HCT116 (cell line): ENCODE measurements around the gene FOXQ1. TPM values are rescaled to one million over a fixed set of nuclear protein-coding genes. Genes with fewer than 3 reads are reported as not detected.

Experiments used
- ATAC-seq: fragments of 200-7000 bp; cut with Tn5 transposase; 2 replicates; pipeline ENCODE4 v1.9.1; 2020; ENCODE audit warnings: mild to moderate bottlenecking, moderate library complexity
- BruUV-seq: library from RNA; stranded (reverse); fragments of 400-500 nt; replicated peaks from 2 replicates; lab custom pipeline; 2021; lab: Mats Ljungman, UMichigan
- CTCF ChIA-PET: fragments of 300-600 bp; sonication (Branson Sonifier 250); formaldehyde crosslinking; loops from one replicate; lab custom pipeline; 2021; ENCODE audit warnings: antibody characterized with exemption; lab: Charles Lee
- POLR2A ChIA-PET: fragments of 300-600, 350-600 bp; sonication (Branson Sonifier 250); formaldehyde crosslinking; loops from one replicate; lab custom pipeline; 2021; ENCODE audit warnings: antibody characterized with exemption; lab: Charles Lee
- RAD21 ChIA-PET, 2 experiments: fragments of 300-600 bp; sonication (Branson Sonifier 250); formaldehyde crosslinking; loops; one replicate each; lab custom pipeline; 2023; ENCODE audit warnings: low total read pairs in 2 of 2; ENCODE audit not compliant: uncharacterized antibody in 2 of 2, unreplicated experiment in 2 of 2, low non-redundant PET in 1 of 2; lab: Charles Lee
- DNase-seq: peaks from one replicate; pipeline ENCODE4 v3.0.0-alpha.2; 2010; ENCODE audit warnings: low read depth, low spot score
- H2AFZ ChIP-seq: fragments of 200-600 bp; shearing (Covaris generic), sonication (generic); 2 replicates; pipeline ENCODE4 v1.6.1; 2017; ENCODE audit warnings: low read depth, mixed run types, mixed read lengths, antibody characterized with exemption, low read length; ENCODE audit not compliant: poor library complexity, severe bottlenecking
- H3K27ac ChIP-seq: 2 replicates; pipeline ENCODE4 v1.5.1; 2012; ENCODE audit warnings: low read depth, low read length
- H3K27me3 ChIP-seq: fragments of 200-600 bp; sonication (generic); 2 replicates; pipeline ENCODE4 v1.6.1; 2016; ENCODE audit warnings: mixed run types, low read length, mixed read lengths; ENCODE audit not compliant: insufficient read depth
- H3K36me3 ChIP-seq, 2 experiments: fragments of 200-500 bp in 1 of 2; fragments of 200-600 bp in 1 of 2; sonication (Bioruptor generic) in 1 of 2; sonication (generic) in 1 of 2; 2 replicates each; pipeline versions ENCODE4 v1.5.1 to v1.6.1; 2014 to 2016; ENCODE audit warnings: low read length in 2 of 2, inconsistent platforms in 1 of 2, mixed read lengths in 1 of 2, mixed run types in 1 of 2; ENCODE audit not compliant: insufficient read depth in 2 of 2, control insufficient read depth in 1 of 2
- H3K4me1 ChIP-seq, 2 experiments: fragments of 200-600 bp in 1 of 2; sonication (generic) in 1 of 2; 2 replicates each; pipeline versions ENCODE4 v1.5.1 to v1.6.1; 2012 to 2017; ENCODE audit warnings: low read length in 2 of 2, inconsistent platforms in 1 of 2, mild to moderate bottlenecking in 1 of 2, mixed read lengths in 1 of 2, mixed run types in 1 of 2, moderate library complexity in 1 of 2; ENCODE audit not compliant: insufficient read depth in 2 of 2, control insufficient read depth in 1 of 2
- H3K4me2 ChIP-seq: fragments of 200-600 bp; sonication (generic); 2 replicates; pipeline ENCODE4 v1.6.1; 2017; ENCODE audit warnings: mixed run types, low read length, mixed read lengths
- H3K4me3 ChIP-seq, 2 experiments: fragments of 200-600 bp in 1 of 2; sonication (generic) in 1 of 2; replicated peaks in 1 of 2; 2 replicates each; pipeline ENCODE4 v1.5.1; 2011 to 2016; ENCODE audit warnings: low read length in 2 of 2, control low read depth in 1 of 2, low read depth in 1 of 2, mild to moderate bottlenecking in 1 of 2, mixed read lengths in 1 of 2, mixed run types in 1 of 2
- H3K79me2 ChIP-seq: fragments of 200-600 bp; sonication (generic); 2 replicates; pipeline ENCODE4 v1.6.1; 2017; ENCODE audit warnings: mild to moderate bottlenecking, mixed run types, low read length, moderate library complexity, mixed read lengths; ENCODE audit not compliant: insufficient read depth
- H3K9ac ChIP-seq: fragments of 200-600 bp; sonication (generic); 2 replicates; pipeline ENCODE4 v1.6.1; 2016; ENCODE audit warnings: low read length, mixed read lengths
- H3K9me2 ChIP-seq: fragments of 200-600 bp; sonication (generic), shearing (Covaris generic); 2 replicates; pipeline ENCODE4 v1.6.1; 2017; ENCODE audit warnings: mixed run types, mild to moderate bottlenecking, moderate library complexity; ENCODE audit not compliant: insufficient read depth
- H3K9me3 ChIP-seq, 2 experiments: fragments of 200-500 bp in 1 of 2; fragments of 200-600 bp in 1 of 2; sonication (Bioruptor generic) in 1 of 2; sonication (generic) in 1 of 2; 2 replicates each; pipeline ENCODE4 v1.6.1; 2014 to 2017; ENCODE audit warnings: low read length in 2 of 2, mixed read lengths in 2 of 2, inconsistent platforms in 1 of 2, low read depth in 1 of 2, mild to moderate bottlenecking in 1 of 2, mixed run types in 1 of 2, moderate library complexity in 1 of 2; ENCODE audit not compliant: control insufficient read depth in 1 of 2, insufficient read depth in 1 of 2
- H4K20me1 ChIP-seq: fragments of 200-600 bp; sonication (generic), shearing (Covaris generic); 2 replicates; pipeline ENCODE4 v1.6.1; 2017; ENCODE audit warnings: mixed run types, mild to moderate bottlenecking, moderate library complexity; ENCODE audit not compliant: insufficient read depth
- CBX3 ChIP-seq: IDR thresholded peaks from 2 replicates; pipeline ENCODE4 v1.6.1; 2012; ENCODE audit warnings: low read depth
- CEBPB ChIP-seq: IDR thresholded peaks from 2 replicates; pipeline ENCODE4 v1.6.1; 2012; ENCODE audit warnings: low read depth
- ELF1 ChIP-seq: IDR thresholded peaks from 2 replicates; pipeline ENCODE4 v1.6.1; 2012; ENCODE audit warnings: low read depth, borderline replicate concordance
- EZH2 ChIP-seq: fragments of 200-600 bp; sonication (generic); IDR thresholded peaks from 2 replicates; pipeline ENCODE4 v1.6.1; 2017; ENCODE audit warnings: antibody characterized with exemption, mixed run types
- FOSL1 ChIP-seq: IDR thresholded peaks from 2 replicates; pipeline ENCODE4 v1.6.1; 2012; ENCODE audit warnings: low read depth
- SRF ChIP-seq: IDR thresholded peaks from 2 replicates; pipeline ENCODE4 v1.6.1; 2012; ENCODE audit warnings: low read depth
- TCF7L2 ChIP-seq: IDR thresholded peaks from 2 replicates; pipeline ENCODE4 v1.7.0; 2011; ENCODE audit warnings: borderline replicate concordance, inconsistent platforms; ENCODE audit not compliant: insufficient read depth, insufficient read length; ENCODE audit errors: extremely low read depth
- YY1 ChIP-seq: IDR thresholded peaks from 2 replicates; pipeline ENCODE4 v1.6.1; 2011; ENCODE audit warnings: low read length, low read depth, moderate library complexity, mild to moderate bottlenecking; ENCODE audit not compliant: insufficient replicate concordance; ENCODE audit errors: extremely low read depth
- ZFX ChIP-seq: fragments of 450-650 bp; IDR thresholded peaks from 2 replicates; pipeline ENCODE4 v1.6.1; 2017
- ZNF274 ChIP-seq: fragments of 200-500 bp; sonication (Bioruptor generic); IDR thresholded peaks from 2 replicates; pipeline ENCODE4 v1.6.1; 2014; ENCODE audit warnings: mild to moderate bottlenecking, low read depth, low read length, inconsistent platforms
- intact Hi-C: fragments of 100-400 bp; cut with micrococcal nuclease; formaldehyde crosslinking; loops from 2 replicates; pipeline ENCODE4 v1.10.0; 2022
- total RNA-seq: library from RNA; stranded (reverse); gene quantifications from one replicate; pipeline ENCODE4 v1.2.1, GENCODE V29; 2021; ENCODE audit not compliant: unreplicated experiment
- TF ChIP-seq, protein P1 (sequence below): IDR thresholded peaks from 2 replicates; pipeline ENCODE4 v1.6.1; 2012
- TF ChIP-seq, protein P2 (sequence below), 3 experiments: fragments of 200-600 bp in 1 of 3; sonication (generic) in 1 of 3; IDR thresholded peaks in 2 of 3; conservative IDR thresholded peaks in 1 of 3; 2 replicates each; pipeline ENCODE4 v1.5.1; 2012 to 2017; ENCODE audit warnings: low read depth in 2 of 3, low read length in 2 of 3, antibody characterized with exemption in 1 of 3, borderline replicate concordance in 1 of 3, control low read depth in 1 of 3, mild to moderate bottlenecking in 1 of 3, mixed read lengths in 1 of 3, mixed run types in 1 of 3, moderate library complexity in 1 of 3; ENCODE audit not compliant: insufficient read depth in 1 of 3
- TF ChIP-seq, protein P3 (sequence below): IDR thresholded peaks from 2 replicates; pipeline ENCODE4 v1.6.1; 2012
- TF ChIP-seq, protein P4 (sequence below): IDR thresholded peaks from 2 replicates; pipeline ENCODE4 v1.6.1; 2012; ENCODE audit warnings: low read depth

FOXQ1 gene
- total RNA-seq, 1 experiment from 2014 or later, result 0.42 TPM

DNA sequence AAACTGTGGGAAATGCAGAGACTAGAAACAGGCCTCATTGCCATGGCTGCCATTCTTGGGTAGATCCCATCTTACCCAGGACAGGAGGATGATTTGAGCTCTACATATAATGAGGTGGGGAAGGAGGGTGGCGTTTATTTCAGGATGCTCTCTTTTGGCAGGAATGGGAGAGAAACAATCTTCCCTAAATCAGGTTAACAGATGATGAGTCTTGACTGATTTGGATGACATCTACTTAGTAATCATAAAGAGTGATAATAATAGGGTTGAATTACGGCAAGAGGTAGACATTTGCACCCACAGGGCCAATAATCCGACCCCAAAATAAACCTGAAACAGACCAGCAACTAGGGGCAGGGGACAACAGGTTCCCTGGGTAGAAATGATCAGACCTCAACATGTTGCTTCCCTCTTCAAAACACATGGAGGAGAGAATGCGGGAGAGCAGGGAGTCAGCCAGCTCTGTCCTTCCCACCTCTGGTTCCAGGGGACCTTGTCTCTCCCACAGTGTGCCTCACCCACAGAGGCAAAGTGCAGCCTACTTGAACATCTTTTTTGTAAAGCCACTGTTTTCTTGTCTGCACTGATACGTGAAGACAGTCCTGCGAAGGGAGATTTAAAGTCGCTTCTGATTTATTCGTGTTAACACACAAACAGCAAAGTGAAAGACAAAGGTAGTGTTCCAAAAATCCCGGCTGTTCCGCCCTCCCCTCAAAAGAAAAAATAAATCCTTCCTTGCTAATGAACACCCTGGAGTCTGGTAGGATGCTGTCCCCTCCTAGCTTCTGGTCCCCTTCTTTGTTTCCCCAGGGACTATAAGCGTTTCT is 3.9 kb downstream of the FOXQ1 start:
- no peak overlapping the region for H3K4me3 ChIP-seq
- no TSS peak for BruUV-seq

More for the DNA sequence above, 3.9 kb downstream of the FOXQ1 start:
- no peaks in the 10 kb centered on the region for H3K79me2 ChIP-seq
- CTCF ChIA-PET, result no interaction called here
- no peaks in the 10 kb centered on the region for H4K20me1 ChIP-seq
- H3K27me3 ChIP-seq, result no peaks in the 10 kb centered on the region; the same call in 1 of the 2 replicates
- no peaks in the 10 kb centered on the region for H3K9me3 ChIP-seq
- no peaks in the 10 kb centered on the region for H3K9me2 ChIP-seq
- H3K27ac ChIP-seq, result no peak overlapping the region
- H3K4me1 ChIP-seq, result peaks cover 11 to 25% of the 10 kb centered on the region in 2 experiments; a peak in 3 of 4 replicates
- RAD21 ChIA-PET, result no interaction called here
- H3K4me2 ChIP-seq, result no peak overlapping the region
- no peak overlapping the region for H3K9ac ChIP-seq
- POLR2A ChIA-PET, result no interaction called here
- TF ChIP-seq TCF7L2 (no peak), CBX3 (no peak), YY1 (no peak), ZNF274 (no peak), SRF (no peak), ZFX (no peak), EZH2 (no peak), CEBPB (no peak), ELF1 (no peak), FOSL1 (no peak)
- TF ChIP-seq, protein P1, sequence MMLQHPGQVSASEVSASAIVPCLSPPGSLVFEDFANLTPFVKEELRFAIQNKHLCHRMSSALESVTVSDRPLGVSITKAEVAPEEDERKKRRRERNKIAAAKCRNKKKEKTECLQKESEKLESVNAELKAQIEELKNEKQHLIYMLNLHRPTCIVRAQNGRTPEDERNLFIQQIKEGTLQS, result no peak
- TF ChIP-seq, protein P2, sequence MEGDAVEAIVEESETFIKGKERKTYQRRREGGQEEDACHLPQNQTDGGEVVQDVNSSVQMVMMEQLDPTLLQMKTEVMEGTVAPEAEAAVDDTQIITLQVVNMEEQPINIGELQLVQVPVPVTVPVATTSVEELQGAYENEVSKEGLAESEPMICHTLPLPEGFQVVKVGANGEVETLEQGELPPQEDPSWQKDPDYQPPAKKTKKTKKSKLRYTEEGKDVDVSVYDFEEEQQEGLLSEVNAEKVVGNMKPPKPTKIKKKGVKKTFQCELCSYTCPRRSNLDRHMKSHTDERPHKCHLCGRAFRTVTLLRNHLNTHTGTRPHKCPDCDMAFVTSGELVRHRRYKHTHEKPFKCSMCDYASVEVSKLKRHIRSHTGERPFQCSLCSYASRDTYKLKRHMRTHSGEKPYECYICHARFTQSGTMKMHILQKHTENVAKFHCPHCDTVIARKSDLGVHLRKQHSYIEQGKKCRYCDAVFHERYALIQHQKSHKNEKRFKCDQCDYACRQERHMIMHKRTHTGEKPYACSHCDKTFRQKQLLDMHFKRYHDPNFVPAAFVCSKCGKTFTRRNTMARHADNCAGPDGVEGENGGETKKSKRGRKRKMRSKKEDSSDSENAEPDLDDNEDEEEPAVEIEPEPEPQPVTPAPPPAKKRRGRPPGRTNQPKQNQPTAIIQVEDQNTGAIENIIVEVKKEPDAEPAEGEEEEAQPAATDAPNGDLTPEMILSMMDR (IDR thresholded peaks at IDR 0.05 in 2 of 3, conservative IDR thresholded peaks at IDR 0.05 in 1 of 3; ENCODE audit: borderline replicate concordance in 1 of 3, insufficient read depth in 1 of 3, low read depth in 2 of 3, low read length in 2 of 3), result no peak
- TF ChIP-seq, protein P3, sequence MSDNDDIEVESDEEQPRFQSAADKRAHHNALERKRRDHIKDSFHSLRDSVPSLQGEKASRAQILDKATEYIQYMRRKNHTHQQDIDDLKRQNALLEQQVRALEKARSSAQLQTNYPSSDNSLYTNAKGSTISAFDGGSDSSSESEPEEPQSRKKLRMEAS, result no peak
- TF ChIP-seq, protein P4, sequence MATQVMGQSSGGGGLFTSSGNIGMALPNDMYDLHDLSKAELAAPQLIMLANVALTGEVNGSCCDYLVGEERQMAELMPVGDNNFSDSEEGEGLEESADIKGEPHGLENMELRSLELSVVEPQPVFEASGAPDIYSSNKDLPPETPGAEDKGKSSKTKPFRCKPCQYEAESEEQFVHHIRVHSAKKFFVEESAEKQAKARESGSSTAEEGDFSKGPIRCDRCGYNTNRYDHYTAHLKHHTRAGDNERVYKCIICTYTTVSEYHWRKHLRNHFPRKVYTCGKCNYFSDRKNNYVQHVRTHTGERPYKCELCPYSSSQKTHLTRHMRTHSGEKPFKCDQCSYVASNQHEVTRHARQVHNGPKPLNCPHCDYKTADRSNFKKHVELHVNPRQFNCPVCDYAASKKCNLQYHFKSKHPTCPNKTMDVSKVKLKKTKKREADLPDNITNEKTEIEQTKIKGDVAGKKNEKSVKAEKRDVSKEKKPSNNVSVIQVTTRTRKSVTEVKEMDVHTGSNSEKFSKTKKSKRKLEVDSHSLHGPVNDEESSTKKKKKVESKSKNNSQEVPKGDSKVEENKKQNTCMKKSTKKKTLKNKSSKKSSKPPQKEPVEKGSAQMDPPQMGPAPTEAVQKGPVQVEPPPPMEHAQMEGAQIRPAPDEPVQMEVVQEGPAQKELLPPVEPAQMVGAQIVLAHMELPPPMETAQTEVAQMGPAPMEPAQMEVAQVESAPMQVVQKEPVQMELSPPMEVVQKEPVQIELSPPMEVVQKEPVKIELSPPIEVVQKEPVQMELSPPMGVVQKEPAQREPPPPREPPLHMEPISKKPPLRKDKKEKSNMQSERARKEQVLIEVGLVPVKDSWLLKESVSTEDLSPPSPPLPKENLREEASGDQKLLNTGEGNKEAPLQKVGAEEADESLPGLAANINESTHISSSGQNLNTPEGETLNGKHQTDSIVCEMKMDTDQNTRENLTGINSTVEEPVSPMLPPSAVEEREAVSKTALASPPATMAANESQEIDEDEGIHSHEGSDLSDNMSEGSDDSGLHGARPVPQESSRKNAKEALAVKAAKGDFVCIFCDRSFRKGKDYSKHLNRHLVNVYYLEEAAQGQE, result no peak
- H3K36me3 ChIP-seq, result no peaks in the 10 kb centered on the region
- ATAC-seq, result no peak
- no peak for DNase-seq
- H2AFZ ChIP-seq, result no peak overlapping the region
- intact Hi-C loops, result no loop called here
